GM12878 (cell line): Measurements from ENCODE around the gene FFAR3. TPM values are rescaled to one million over a fixed set of nuclear protein-coding genes. Genes with fewer than 3 reads are reported as not detected.

ENCODE experiments used
- CBX3 ChIP-seq: fragments of 200-600 bp; sonication (generic); IDR thresholded peaks from 2 replicates; pipeline ENCODE4 v1.6.1; 2016; ENCODE audit warnings: low read depth, borderline replicate concordance
- CHD2 ChIP-seq: IDR thresholded peaks from 2 replicates; pipeline ENCODE4 v1.6.1; 2011; ENCODE audit warnings: low read depth, low read length, improper control_type of control experiment, borderline replicate concordance
- EED ChIP-seq: sonication (generic); IDR thresholded peaks from 2 replicates; pipeline ENCODE4 v1.6.1; 2016; ENCODE audit warnings: antibody characterized with exemption, low read depth
- FOS ChIP-seq: IDR thresholded peaks from 3 replicates; pipeline ENCODE4 v1.6.1; 2011; ENCODE audit warnings: borderline replicate concordance; ENCODE audit not compliant: insufficient read length; ENCODE audit errors: extremely low read depth
- GATAD2B ChIP-seq: fragments of 450-650 bp; conservative IDR thresholded peaks from 2 replicates; pipeline ENCODE4 v1.6.1; 2017; ENCODE audit warnings: low read depth, mild to moderate bottlenecking, moderate library complexity
- MEF2A ChIP-seq: IDR thresholded peaks from 2 replicates; pipeline ENCODE4 v1.6.1; 2011; ENCODE audit warnings: low read depth, mild to moderate bottlenecking, low read length, moderate library complexity; ENCODE audit not compliant: insufficient read depth
- NR2C1 ChIP-seq: fragments of 450-650 bp; IDR thresholded peaks from 2 replicates; pipeline ENCODE4 v1.6.1; 2017; ENCODE audit warnings: antibody characterized with exemption, mild to moderate bottlenecking, moderate library complexity
- NR2F1 ChIP-seq: fragments of 450-650 bp; conservative IDR thresholded peaks from 2 replicates; pipeline ENCODE4 v1.6.1; 2017; ENCODE audit warnings: mild to moderate bottlenecking
- RAD21 ChIP-seq: IDR thresholded peaks from 2 replicates; pipeline ENCODE4 v1.6.1; 2011; ENCODE audit warnings: mild to moderate bottlenecking, low read depth, low read length, moderate library complexity; ENCODE audit not compliant: insufficient read depth
- RBBP5 ChIP-seq: fragments of 200-600 bp; sonication (generic); conservative IDR thresholded peaks from 2 replicates; pipeline ENCODE4 v1.6.1; 2016
- SMAD1 ChIP-seq: fragments of 450-650 bp; IDR thresholded peaks from 2 replicates; pipeline ENCODE4 v1.6.1; 2018; ENCODE audit warnings: mild to moderate bottlenecking, low read depth; ENCODE audit not compliant: partially characterized antibody
- SREBF2 ChIP-seq: IDR thresholded peaks from 2 replicates; pipeline ENCODE4 v1.6.1; 2012; ENCODE audit warnings: mild to moderate bottlenecking, low read length
- SUPT20H ChIP-seq: IDR thresholded peaks from 2 replicates; pipeline ENCODE4 v1.6.1; 2011; ENCODE audit warnings: low read depth, mild to moderate bottlenecking, low read length, moderate library complexity, borderline replicate concordance; ENCODE audit not compliant: control insufficient read depth
- TCF12 ChIP-seq: IDR thresholded peaks from 2 replicates; pipeline ENCODE4 v1.6.1; 2011; ENCODE audit warnings: low read depth, mild to moderate bottlenecking, low read length
- TCF7 ChIP-seq: IDR thresholded peaks from 2 replicates; pipeline ENCODE4 v1.6.1; 2014; ENCODE audit warnings: antibody characterized with exemption, borderline replicate concordance
- polyA plus RNA-seq, 11 experiments: library from polyadenylated mRNA; depleted of rRNA in 4 of 11; unstranded in 6 of 11; stranded (reverse) in 5 of 11; fragments of >200 nt; fragmentation: Nextera tagmentation in 4 of 11; fragmentation: Illumina TruSeq in 1 of 11; extraction: Ambion mirVana in 4 of 11; extraction: Trizol in 1 of 11; gene quantifications; 1 replicate in 1 of 11; 2 replicates in 10 of 11; pipeline versions ENCODE4 v1.2.1 to v1.2.3, GENCODE V29; 2011 to 2016; ENCODE audit warnings: inconsistent platforms in 2 of 11, missing spikeins in 2 of 11, low read depth in 1 of 11
- total RNA-seq, 4 experiments: library from RNA; depleted of rRNA in 3 of 4; stranded (reverse); fragments of >200 nt in 3 of 4; fragmentation: Illumina TruSeq in 1 of 4; extraction: Trizol in 1 of 4; gene quantifications; 2 replicates each; pipeline versions ENCODE4 v1.2.1 to v1.2.3, GENCODE V29; 2013 to 2021
- TF ChIP-seq, protein P1 (sequence below): fragments of 450-650 bp; IDR thresholded peaks from 2 replicates; pipeline ENCODE4 v1.6.1; 2016; ENCODE audit warnings: mild to moderate bottlenecking, moderate library complexity, borderline replicate concordance
- TF ChIP-seq, protein P2 (sequence below): fragments of 150-350 bp; IDR thresholded peaks from 2 replicates; pipeline ENCODE4 v1.6.1; 2014; ENCODE audit warnings: mild to moderate bottlenecking, low read depth, low read length
- TF ChIP-seq, protein P3 (sequence below): IDR thresholded peaks from 2 replicates; pipeline ENCODE4 v1.6.1; 2012; ENCODE audit warnings: low read depth, low read length, improper control_type of control experiment
- TF ChIP-seq, protein P4 (sequence below): fragments of 450-650 bp; IDR thresholded peaks from 2 replicates; pipeline ENCODE4 v1.6.1; 2017; ENCODE audit warnings: borderline replicate concordance
- TF ChIP-seq, protein P5 (sequence below): fragments of 450-650 bp; IDR thresholded peaks from 2 replicates; pipeline ENCODE4 v1.6.1; 2014; ENCODE audit warnings: mild to moderate bottlenecking
- TF ChIP-seq, protein P6 (sequence below): fragments of 450-650 bp; IDR thresholded peaks from 2 replicates; pipeline ENCODE4 v1.6.1; 2016; ENCODE audit warnings: mild to moderate bottlenecking

Gene FFAR3
- total and polyA plus RNA-seq, 10 of the 15 experiments (the other 5 are each of a cell fraction or from before 2014, with no cell fraction given): 0.15 to 0.18 TPM; not detected in 8

DNA sequence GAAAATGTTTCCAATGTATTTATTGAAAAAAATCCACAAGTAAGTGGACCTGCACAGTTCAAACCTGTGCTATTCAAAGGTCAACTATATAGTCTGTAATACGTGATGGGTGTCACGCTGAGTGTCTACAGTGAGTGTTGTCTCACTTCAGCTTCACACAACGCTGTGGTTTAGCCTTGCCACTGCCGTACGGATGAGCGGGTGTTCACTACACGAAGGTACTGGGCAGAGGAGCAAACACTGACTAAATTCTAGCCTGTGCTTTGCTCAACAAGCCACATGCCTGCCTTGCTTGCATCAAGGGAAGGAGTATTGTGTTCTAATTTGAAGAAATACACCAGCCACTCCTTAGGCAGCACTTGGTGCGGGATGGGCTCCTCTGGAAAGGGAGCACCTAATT lies 3.4 kb upstream of the FFAR3 start (continued):
- TF ChIP-seq TCF12: 0 out of 2 replicates have a peak, but pooled peaks have one; percentile 20
- TF ChIP-seq CHD2: no peak
- TF ChIP-seq, protein P1, sequence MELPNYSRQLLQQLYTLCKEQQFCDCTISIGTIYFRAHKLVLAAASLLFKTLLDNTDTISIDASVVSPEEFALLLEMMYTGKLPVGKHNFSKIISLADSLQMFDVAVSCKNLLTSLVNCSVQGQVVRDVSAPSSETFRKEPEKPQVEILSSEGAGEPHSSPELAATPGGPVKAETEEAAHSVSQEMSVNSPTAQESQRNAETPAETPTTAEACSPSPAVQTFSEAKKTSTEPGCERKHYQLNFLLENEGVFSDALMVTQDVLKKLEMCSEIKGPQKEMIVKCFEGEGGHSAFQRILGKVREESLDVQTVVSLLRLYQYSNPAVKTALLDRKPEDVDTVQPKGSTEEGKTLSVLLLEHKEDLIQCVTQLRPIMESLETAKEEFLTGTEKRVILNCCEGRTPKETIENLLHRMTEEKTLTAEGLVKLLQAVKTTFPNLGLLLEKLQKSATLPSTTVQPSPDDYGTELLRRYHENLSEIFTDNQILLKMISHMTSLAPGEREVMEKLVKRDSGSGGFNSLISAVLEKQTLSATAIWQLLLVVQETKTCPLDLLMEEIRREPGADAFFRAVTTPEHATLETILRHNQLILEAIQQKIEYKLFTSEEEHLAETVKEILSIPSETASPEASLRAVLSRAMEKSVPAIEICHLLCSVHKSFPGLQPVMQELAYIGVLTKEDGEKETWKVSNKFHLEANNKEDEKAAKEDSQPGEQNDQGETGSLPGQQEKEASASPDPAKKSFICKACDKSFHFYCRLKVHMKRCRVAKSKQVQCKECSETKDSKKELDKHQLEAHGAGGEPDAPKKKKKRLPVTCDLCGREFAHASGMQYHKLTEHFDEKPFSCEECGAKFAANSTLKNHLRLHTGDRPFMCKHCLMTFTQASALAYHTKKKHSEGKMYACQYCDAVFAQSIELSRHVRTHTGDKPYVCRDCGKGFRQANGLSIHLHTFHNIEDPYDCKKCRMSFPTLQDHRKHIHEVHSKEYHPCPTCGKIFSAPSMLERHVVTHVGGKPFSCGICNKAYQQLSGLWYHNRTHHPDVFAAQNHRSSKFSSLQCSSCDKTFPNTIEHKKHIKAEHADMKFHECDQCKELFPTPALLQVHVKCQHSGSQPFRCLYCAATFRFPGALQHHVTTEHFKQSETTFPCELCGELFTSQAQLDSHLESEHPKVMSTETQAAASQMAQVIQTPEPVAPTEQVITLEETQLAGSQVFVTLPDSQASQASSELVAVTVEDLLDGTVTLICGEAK: no peak
- peak; percentile 79 for TF ChIP-seq NR2F1
- TF ChIP-seq, protein P2, sequence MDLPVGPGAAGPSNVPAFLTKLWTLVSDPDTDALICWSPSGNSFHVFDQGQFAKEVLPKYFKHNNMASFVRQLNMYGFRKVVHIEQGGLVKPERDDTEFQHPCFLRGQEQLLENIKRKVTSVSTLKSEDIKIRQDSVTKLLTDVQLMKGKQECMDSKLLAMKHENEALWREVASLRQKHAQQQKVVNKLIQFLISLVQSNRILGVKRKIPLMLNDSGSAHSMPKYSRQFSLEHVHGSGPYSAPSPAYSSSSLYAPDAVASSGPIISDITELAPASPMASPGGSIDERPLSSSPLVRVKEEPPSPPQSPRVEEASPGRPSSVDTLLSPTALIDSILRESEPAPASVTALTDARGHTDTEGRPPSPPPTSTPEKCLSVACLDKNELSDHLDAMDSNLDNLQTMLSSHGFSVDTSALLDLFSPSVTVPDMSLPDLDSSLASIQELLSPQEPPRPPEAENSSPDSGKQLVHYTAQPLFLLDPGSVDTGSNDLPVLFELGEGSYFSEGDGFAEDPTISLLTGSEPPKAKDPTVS: no peak
- TF ChIP-seq SMAD1: no peak
- TF ChIP-seq FOS: no peak
- TF ChIP-seq, protein P3, sequence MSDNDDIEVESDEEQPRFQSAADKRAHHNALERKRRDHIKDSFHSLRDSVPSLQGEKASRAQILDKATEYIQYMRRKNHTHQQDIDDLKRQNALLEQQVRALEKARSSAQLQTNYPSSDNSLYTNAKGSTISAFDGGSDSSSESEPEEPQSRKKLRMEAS: 0 out of 2 replicates have a peak, but pooled peaks have one; percentile 24
- TF ChIP-seq GATAD2B: 0 out of 2 replicates have a peak, but pooled peaks have one; percentile 33
- TF ChIP-seq, protein P4, sequence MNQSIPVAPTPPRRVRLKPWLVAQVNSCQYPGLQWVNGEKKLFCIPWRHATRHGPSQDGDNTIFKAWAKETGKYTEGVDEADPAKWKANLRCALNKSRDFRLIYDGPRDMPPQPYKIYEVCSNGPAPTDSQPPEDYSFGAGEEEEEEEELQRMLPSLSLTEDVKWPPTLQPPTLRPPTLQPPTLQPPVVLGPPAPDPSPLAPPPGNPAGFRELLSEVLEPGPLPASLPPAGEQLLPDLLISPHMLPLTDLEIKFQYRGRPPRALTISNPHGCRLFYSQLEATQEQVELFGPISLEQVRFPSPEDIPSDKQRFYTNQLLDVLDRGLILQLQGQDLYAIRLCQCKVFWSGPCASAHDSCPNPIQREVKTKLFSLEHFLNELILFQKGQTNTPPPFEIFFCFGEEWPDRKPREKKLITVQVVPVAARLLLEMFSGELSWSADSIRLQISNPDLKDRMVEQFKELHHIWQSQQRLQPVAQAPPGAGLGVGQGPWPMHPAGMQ: no peak
- no peak; the same call in 1 of the 2 replicates for TF ChIP-seq NR2C1
- TF ChIP-seq, protein P5, sequence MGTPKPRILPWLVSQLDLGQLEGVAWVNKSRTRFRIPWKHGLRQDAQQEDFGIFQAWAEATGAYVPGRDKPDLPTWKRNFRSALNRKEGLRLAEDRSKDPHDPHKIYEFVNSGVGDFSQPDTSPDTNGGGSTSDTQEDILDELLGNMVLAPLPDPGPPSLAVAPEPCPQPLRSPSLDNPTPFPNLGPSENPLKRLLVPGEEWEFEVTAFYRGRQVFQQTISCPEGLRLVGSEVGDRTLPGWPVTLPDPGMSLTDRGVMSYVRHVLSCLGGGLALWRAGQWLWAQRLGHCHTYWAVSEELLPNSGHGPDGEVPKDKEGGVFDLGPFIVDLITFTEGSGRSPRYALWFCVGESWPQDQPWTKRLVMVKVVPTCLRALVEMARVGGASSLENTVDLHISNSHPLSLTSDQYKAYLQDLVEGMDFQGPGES: no peak
- TF ChIP-seq SREBF2: no peak
- peak; percentile 1; the same call in 1 of the 2 replicates for TF ChIP-seq RAD21
- TF ChIP-seq, protein P6, sequence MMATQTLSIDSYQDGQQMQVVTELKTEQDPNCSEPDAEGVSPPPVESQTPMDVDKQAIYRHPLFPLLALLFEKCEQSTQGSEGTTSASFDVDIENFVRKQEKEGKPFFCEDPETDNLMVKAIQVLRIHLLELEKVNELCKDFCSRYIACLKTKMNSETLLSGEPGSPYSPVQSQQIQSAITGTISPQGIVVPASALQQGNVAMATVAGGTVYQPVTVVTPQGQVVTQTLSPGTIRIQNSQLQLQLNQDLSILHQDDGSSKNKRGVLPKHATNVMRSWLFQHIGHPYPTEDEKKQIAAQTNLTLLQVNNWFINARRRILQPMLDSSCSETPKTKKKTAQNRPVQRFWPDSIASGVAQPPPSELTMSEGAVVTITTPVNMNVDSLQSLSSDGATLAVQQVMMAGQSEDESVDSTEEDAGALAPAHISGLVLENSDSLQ: no peak
- no peak for TF ChIP-seq SUPT20H
- no peak for TF ChIP-seq TCF7
- TF ChIP-seq CBX3: no peak
- TF ChIP-seq MEF2A: no peak
- no peak for TF ChIP-seq RBBP5
- TF ChIP-seq EED: peak; percentile 57; the same call in 1 of the 2 replicates
